H1 (cell line): ENCODE data around the gene ZNF112. TPM values are rescaled to one million over a fixed set of nuclear protein-coding genes. Genes with fewer than 3 reads are reported as not detected.

Experiments
- CHD7 ChIP-seq: fragments of 300-600 bp; sonication (generic); IDR thresholded peaks from 2 replicates; pipeline ENCODE4 v1.7.1; 2012; ENCODE audit warnings: low read length, moderate library complexity, mild to moderate bottlenecking, inconsistent platforms; ENCODE audit not compliant: insufficient replicate concordance
- EZH2 ChIP-seq: fragments of 200-600 bp; sonication (generic); IDR thresholded peaks from 2 replicates; pipeline ENCODE4 v1.7.1; 2012; ENCODE audit warnings: low read depth, mild to moderate bottlenecking, moderate library complexity, low read length, inconsistent platforms; ENCODE audit not compliant: severe bottlenecking
- GTF2F1 ChIP-seq: IDR thresholded peaks from 2 replicates; pipeline ENCODE4 v1.6.1; 2012; ENCODE audit warnings: low read depth, low read length, improper control_type of control experiment, borderline replicate concordance
- HDAC6 ChIP-seq: IDR thresholded peaks from one replicate; pipeline ENCODE4 v1.7.1; 2012; ENCODE audit warnings: low read depth, mild to moderate bottlenecking, inconsistent platforms, low read length, moderate library complexity
- JUN ChIP-seq: IDR thresholded peaks from 2 replicates; pipeline ENCODE4 v1.6.1; 2011; ENCODE audit warnings: low read depth, mild to moderate bottlenecking, improper control_type of control experiment, low read length
- NANOG ChIP-seq: IDR thresholded peaks from 2 replicates; pipeline ENCODE4 v1.6.1; 2011; ENCODE audit warnings: low read length, low read depth, mild to moderate bottlenecking, inconsistent platforms; ENCODE audit not compliant: insufficient read depth, poor library complexity, severe bottlenecking
- RNF2 ChIP-seq: fragments of 200-900, 300-1000 bp; sonication (generic); IDR thresholded peaks from 2 replicates; pipeline ENCODE4 v1.7.1; 2016; ENCODE audit warnings: borderline replicate concordance, low read depth, mild to moderate bottlenecking, antibody characterized with exemption, low read length; ENCODE audit not compliant: poor library complexity, severe bottlenecking; ENCODE audit errors: missing control alignments
- SP2 ChIP-seq: IDR thresholded peaks from 2 replicates; pipeline ENCODE4 v1.6.1; 2012; ENCODE audit warnings: mild to moderate bottlenecking, low read length, inconsistent platforms
- YY1 ChIP-seq: IDR thresholded peaks from 2 replicates; pipeline ENCODE4 v1.6.1; 2011; ENCODE audit warnings: low read depth, mild to moderate bottlenecking, low read length
- polyA plus RNA-seq, 7 experiments: library from polyadenylated mRNA; depleted of rRNA in 3 of 7; stranded (reverse) in 5 of 7; unstranded in 2 of 7; fragments of >200 nt in 5 of 7; fragments of 200-250 nt in 2 of 7; gene quantifications; 1 replicate in 5 of 7; 2 replicates in 1 of 7; 4 replicates in 1 of 7; pipeline versions ENCODE4 v1.2.1 to v1.2.3, GENCODE V29; 2011 to 2013; ENCODE audit warnings: missing spikeins in 2 of 7, mixed read lengths in 2 of 7
- total RNA-seq: library from RNA; stranded (reverse); fragmentation: NEBNext Ultra II Directional; extraction: Animal tissue kit (Norgen Biotek cat#: 25700); gene quantifications from 2 replicates; pipeline ENCODE4 v1.2.1, GENCODE V29; 2021

The ZNF112 gene
- total and polyA plus RNA-seq, 2 of the 8 experiments (the other 6 are each of a cell fraction or from before 2014, with no cell fraction given) = 0.70 to 2.8 TPM

- TF ChIP-seq CHD7 (no peak), JUN (no peak), SP2 (no peak), EZH2 (no peak), GTF2F1 (no peak), YY1 (peak; percentile 86), NANOG (no peak), HDAC6 (no peak), RNF2 (no peak)
Measured at GRCh38 chr19:44401139-44402115, 44.9 kb upstream of the ZNF112 start, which contains the start of gene ZNF285 (continued).
